Ishikawa (cell line): ENCODE measurements around the gene ADAMTSL1.

Experiments
- CEBPB ChIP-seq: IDR thresholded peaks from 2 replicates; pipeline ENCODE4 v1.6.1; 2012
- CREB1 ChIP-seq: IDR thresholded peaks from 2 replicates; pipeline ENCODE4 v1.6.1; 2012; ENCODE audit warnings: low read depth
- EGR1 ChIP-seq: IDR thresholded peaks from 2 replicates; pipeline ENCODE4 v1.6.1; 2012
- EP300 ChIP-seq: IDR thresholded peaks from 2 replicates; pipeline ENCODE4 v1.6.1; 2012; ENCODE audit warnings: borderline replicate concordance
- FOXM1 ChIP-seq: IDR thresholded peaks from 2 replicates; pipeline ENCODE4 v1.6.1; 2012; ENCODE audit warnings: low read depth, borderline replicate concordance
- NFIC ChIP-seq: IDR thresholded peaks from 2 replicates; pipeline ENCODE4 v1.6.1; 2012
- RAD21 ChIP-seq: IDR thresholded peaks from 2 replicates; pipeline ENCODE4 v1.6.1; 2012; ENCODE audit warnings: low read depth
- REST ChIP-seq: IDR thresholded peaks from 2 replicates; pipeline ENCODE4 v1.6.1; 2012; ENCODE audit warnings: low read depth, mild to moderate bottlenecking
- TAF1 ChIP-seq: IDR thresholded peaks from 2 replicates; pipeline ENCODE4 v1.6.1; 2012; ENCODE audit warnings: low read depth, mild to moderate bottlenecking
- TCF12 ChIP-seq: IDR thresholded peaks from 2 replicates; pipeline ENCODE4 v1.6.1; 2012; ENCODE audit warnings: low read depth
- TEAD4 ChIP-seq: IDR thresholded peaks from 2 replicates; pipeline ENCODE4 v1.6.1; 2012
- YY1 ChIP-seq: IDR thresholded peaks from 2 replicates; pipeline ENCODE4 v1.6.1; 2012; ENCODE audit warnings: low read depth
- ZBTB7A ChIP-seq: IDR thresholded peaks from 2 replicates; pipeline ENCODE4 v1.6.1; 2012; ENCODE audit warnings: low read depth
- TF ChIP-seq, protein P1 (sequence below): IDR thresholded peaks from 2 replicates; pipeline ENCODE4 v1.6.1; 2012
- TF ChIP-seq, protein P2 (sequence below): IDR thresholded peaks from 2 replicates; pipeline ENCODE4 v1.6.1; 2012

The ADAMTSL1 gene

DNA sequence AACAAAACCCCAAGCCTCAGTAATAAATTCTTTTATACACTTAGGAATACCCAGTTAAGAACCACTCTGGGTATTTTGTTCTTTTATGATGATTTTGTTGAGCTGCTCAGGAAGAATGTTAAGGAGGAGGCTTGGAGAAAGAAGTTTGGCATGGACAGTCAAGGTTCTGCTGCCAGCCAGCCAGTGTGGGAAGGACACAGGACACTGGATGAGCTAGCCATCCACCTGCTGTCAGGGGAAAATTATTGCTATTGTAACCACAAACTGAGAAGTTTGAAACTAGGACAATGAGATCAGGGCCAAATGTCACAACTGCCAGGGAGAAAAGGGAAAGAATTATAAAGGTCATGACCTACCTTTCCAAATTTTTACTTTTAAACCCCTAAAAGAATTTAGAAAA is 25.9 kb upstream of the ADAMTSL1 start:
- TF ChIP-seq TAF1, result no peak
- no peak for TF ChIP-seq RAD21
- no peak for TF ChIP-seq ZBTB7A

GRCh38 chr9:18451406-18451805 is 22.5 kb upstream of the ADAMTSL1 start:
- TF ChIP-seq RAD21 (no peak), REST (no peak), EGR1 (no peak), YY1 (no peak), FOXM1 (no peak), TCF12 (no peak), CEBPB (no peak), NFIC (no peak), TEAD4 (no peak), ZBTB7A (no peak), TAF1 (no peak), CREB1 (no peak)
- TF ChIP-seq, protein P1, sequence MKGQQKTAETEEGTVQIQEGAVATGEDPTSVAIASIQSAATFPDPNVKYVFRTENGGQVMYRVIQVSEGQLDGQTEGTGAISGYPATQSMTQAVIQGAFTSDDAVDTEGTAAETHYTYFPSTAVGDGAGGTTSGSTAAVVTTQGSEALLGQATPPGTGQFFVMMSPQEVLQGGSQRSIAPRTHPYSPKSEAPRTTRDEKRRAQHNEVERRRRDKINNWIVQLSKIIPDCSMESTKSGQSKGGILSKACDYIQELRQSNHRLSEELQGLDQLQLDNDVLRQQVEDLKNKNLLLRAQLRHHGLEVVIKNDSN, result no peak
- TF ChIP-seq, protein P2, sequence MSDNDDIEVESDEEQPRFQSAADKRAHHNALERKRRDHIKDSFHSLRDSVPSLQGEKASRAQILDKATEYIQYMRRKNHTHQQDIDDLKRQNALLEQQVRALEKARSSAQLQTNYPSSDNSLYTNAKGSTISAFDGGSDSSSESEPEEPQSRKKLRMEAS, result no peak

- TF ChIP-seq, protein P2, result no peak
- no peak for TF ChIP-seq TEAD4
- TF ChIP-seq CEBPB, result no peak
- TF ChIP-seq, protein P1, result no peak
- no peak for TF ChIP-seq NFIC
- no peak for TF ChIP-seq EP300
Observed at GRCh38 chr9:18452276-18452675, 21.7 kb upstream of the ADAMTSL1 start.

GRCh38 chr9:18456624-18457237 is 17.2 kb upstream of the ADAMTSL1 start:
- TF ChIP-seq ZBTB7A, result no peak
- TF ChIP-seq RAD21, result no peak
- TF ChIP-seq NFIC, result no peak
- TF ChIP-seq TCF12, result no peak
- TF ChIP-seq EGR1, result no peak
- TF ChIP-seq REST, result no peak
- no peak for TF ChIP-seq CEBPB
- TF ChIP-seq, protein P1, result no peak
- TF ChIP-seq YY1, result no peak
- no peak for TF ChIP-seq EP300
- no peak for TF ChIP-seq CREB1
- no peak for TF ChIP-seq FOXM1

DNA sequence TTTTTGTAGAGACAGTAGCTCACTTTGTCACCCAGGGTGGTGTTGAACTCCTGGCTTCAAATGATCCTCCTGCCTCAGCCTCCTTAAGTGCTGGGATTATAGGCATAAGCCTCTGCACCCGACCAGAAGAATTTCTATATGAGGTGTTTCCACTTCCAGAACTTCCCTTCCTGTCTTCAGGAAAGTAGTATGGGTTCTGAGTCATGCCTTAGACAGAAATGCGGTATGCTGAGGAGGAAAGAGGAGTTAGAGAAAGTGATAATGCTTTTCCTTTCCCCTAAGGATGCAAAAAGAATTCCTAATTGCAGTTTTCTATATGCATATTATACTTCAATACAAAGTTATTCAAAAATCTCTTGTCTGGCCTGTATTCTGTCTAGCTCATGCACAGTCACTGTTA is 16.4 kb upstream of the ADAMTSL1 start:
- TF ChIP-seq TEAD4 (no peak), RAD21 (no peak), YY1 (no peak), REST (no peak)
- TF ChIP-seq, protein P1, result no peak
